ENCODE results near the gene GPR137B.

Gene GPR137B

DNA sequence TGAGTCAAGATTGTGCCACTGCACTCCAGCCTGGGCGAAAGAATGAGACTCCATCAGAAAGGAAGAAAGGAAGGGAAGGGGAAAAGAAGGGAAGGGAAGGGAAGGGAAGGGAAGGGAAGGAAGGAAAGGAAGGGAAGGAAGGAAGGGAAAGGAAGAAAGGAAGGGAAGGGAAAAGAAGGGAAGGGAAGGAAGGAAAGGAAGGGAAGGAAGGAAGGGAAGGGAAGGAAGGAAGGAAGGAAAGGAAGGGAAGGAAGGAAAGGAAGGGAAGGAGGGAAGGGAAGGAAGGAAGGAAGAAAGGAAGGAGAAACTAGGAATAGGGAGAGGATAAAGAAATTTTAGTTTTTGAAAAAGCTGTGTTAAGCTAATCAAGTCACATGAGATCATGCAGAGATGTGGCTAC lies 44.1 kb upstream of the GPR137B start (continued):
- TF ChIP-seq ZNF624 (tag by site-specific recombination; IDR thresholded peaks at IDR 0.05): no peak
- TF ChIP-seq, protein P1, sequence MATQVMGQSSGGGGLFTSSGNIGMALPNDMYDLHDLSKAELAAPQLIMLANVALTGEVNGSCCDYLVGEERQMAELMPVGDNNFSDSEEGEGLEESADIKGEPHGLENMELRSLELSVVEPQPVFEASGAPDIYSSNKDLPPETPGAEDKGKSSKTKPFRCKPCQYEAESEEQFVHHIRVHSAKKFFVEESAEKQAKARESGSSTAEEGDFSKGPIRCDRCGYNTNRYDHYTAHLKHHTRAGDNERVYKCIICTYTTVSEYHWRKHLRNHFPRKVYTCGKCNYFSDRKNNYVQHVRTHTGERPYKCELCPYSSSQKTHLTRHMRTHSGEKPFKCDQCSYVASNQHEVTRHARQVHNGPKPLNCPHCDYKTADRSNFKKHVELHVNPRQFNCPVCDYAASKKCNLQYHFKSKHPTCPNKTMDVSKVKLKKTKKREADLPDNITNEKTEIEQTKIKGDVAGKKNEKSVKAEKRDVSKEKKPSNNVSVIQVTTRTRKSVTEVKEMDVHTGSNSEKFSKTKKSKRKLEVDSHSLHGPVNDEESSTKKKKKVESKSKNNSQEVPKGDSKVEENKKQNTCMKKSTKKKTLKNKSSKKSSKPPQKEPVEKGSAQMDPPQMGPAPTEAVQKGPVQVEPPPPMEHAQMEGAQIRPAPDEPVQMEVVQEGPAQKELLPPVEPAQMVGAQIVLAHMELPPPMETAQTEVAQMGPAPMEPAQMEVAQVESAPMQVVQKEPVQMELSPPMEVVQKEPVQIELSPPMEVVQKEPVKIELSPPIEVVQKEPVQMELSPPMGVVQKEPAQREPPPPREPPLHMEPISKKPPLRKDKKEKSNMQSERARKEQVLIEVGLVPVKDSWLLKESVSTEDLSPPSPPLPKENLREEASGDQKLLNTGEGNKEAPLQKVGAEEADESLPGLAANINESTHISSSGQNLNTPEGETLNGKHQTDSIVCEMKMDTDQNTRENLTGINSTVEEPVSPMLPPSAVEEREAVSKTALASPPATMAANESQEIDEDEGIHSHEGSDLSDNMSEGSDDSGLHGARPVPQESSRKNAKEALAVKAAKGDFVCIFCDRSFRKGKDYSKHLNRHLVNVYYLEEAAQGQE (tag by site-specific recombination; IDR thresholded peaks at IDR 0.05): no peak
- TF ChIP-seq SETDB1 (IDR thresholded peaks at IDR 0.05; ENCODE audit: insufficient read length, low read length): no peak
- no peak for TF ChIP-seq ZNF837 (tag by site-specific recombination; IDR thresholded peaks at IDR 0.05)
- no peak for TF ChIP-seq ZNF701 (tag by site-specific recombination; IDR thresholded peaks at IDR 0.05)
- TF ChIP-seq ATF2 (tag by site-specific recombination; IDR thresholded peaks at IDR 0.05; ENCODE audit: low read depth): no peak
- TF ChIP-seq ZNF366 (tag by site-specific recombination; conservative IDR thresholded peaks at IDR 0.05): peak; percentile 90
- no peak for TF ChIP-seq ZNF341 (tag by site-specific recombination; IDR thresholded peaks at IDR 0.05; ENCODE audit: low read depth)
- 0 out of 2 replicates have a peak, but pooled peaks have one; percentile 61 for TF ChIP-seq ZNF776 (tag by site-specific recombination; IDR thresholded peaks at IDR 0.05; ENCODE audit: borderline replicate concordance)
- TF ChIP-seq ZNF2 (tag by site-specific recombination; IDR thresholded peaks at IDR 0.05): no peak
- TF ChIP-seq KLF16 (tag by site-specific recombination; IDR thresholded peaks at IDR 0.05): no peak
- no peak for TF ChIP-seq RBAK (tag by site-specific recombination; IDR thresholded peaks at IDR 0.05)
- TF ChIP-seq ZNF76 (tag by site-specific recombination; IDR thresholded peaks at IDR 0.05; ENCODE audit: borderline replicate concordance, low read depth): peak; percentile 36; the same call in 1 of the 2 replicates
- TF ChIP-seq, protein P2, sequence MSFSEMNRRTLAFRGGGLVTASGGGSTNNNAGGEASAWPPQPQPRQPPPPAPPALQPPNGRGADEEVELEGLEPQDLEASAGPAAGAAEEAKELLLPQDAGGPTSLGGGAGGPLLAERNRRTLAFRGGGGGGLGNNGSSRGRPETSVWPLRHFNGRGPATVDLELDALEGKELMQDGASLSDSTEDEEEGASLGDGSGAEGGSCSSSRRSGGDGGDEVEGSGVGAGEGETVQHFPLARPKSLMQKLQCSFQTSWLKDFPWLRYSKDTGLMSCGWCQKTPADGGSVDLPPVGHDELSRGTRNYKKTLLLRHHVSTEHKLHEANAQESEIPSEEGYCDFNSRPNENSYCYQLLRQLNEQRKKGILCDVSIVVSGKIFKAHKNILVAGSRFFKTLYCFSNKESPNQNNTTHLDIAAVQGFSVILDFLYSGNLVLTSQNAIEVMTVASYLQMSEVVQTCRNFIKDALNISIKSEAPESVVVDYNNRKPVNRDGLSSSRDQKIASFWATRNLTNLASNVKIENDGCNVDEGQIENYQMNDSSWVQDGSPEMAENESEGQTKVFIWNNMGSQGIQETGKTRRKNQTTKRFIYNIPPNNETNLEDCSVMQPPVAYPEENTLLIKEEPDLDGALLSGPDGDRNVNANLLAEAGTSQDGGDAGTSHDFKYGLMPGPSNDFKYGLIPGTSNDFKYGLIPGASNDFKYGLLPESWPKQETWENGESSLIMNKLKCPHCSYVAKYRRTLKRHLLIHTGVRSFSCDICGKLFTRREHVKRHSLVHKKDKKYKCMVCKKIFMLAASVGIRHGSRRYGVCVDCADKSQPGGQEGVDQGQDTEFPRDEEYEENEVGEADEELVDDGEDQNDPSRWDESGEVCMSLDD (tag by site-specific recombination; IDR thresholded peaks at IDR 0.05): no peak
- TF ChIP-seq ZNF629 (tag by site-specific recombination; IDR thresholded peaks at IDR 0.05): no peak
- no peak for TF ChIP-seq ZNF112 (tag by site-specific recombination; IDR thresholded peaks at IDR 0.05)
- TF ChIP-seq ZEB2 (tag by site-specific recombination; IDR thresholded peaks at IDR 0.05): no peak
- no peak for TF ChIP-seq ZNF155 (tag by site-specific recombination; IDR thresholded peaks at IDR 0.05)
- TF ChIP-seq ZNF274 (IDR thresholded peaks at IDR 0.05; ENCODE audit: low read length): no peak
- TF ChIP-seq ZNF274 (tag by site-specific recombination; IDR thresholded peaks at IDR 0.05; ENCODE audit: borderline replicate concordance): no peak
- TF ChIP-seq, protein P3, sequence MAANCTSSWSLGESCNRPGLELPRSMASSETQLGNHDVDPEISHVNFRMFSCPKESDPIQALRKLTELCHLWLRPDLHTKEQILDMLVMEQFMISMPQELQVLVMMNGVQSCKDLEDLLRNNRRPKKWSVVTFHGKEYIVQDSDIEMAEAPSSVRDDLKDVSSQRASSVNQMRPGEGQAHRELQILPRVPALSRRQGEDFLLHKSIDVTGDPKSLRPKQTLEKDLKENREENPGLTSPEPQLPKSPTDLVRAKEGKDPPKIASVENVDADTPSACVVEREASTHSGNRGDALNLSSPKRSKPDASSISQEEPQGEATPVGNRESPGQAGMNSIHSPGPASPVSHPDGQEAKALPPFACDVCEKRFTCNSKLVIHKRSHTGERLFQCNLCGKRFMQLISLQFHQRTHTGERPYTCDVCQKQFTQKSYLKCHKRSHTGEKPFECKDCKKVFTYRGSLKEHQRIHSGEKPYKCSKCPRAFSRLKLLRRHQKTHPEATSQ (tag by site-specific recombination; IDR thresholded peaks at IDR 0.05): no peak
- no peak for TF ChIP-seq ZNF529 (tag by site-specific recombination; IDR thresholded peaks at IDR 0.05; ENCODE audit: insufficient replicate concordance)
- TF ChIP-seq, protein P4, sequence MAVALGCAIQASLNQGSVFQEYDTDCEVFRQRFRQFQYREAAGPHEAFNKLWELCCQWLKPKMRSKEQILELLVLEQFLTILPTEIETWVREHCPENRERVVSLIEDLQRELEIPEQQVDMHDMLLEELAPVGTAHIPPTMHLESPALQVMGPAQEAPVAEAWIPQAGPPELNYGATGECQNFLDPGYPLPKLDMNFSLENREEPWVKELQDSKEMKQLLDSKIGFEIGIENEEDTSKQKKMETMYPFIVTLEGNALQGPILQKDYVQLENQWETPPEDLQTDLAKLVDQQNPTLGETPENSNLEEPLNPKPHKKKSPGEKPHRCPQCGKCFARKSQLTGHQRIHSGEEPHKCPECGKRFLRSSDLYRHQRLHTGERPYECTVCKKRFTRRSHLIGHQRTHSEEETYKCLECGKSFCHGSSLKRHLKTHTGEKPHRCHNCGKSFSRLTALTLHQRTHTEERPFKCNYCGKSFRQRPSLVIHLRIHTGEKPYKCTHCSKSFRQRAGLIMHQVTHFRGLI (tag by site-specific recombination; IDR thresholded peaks at IDR 0.05): no peak
- TF ChIP-seq, protein P5, sequence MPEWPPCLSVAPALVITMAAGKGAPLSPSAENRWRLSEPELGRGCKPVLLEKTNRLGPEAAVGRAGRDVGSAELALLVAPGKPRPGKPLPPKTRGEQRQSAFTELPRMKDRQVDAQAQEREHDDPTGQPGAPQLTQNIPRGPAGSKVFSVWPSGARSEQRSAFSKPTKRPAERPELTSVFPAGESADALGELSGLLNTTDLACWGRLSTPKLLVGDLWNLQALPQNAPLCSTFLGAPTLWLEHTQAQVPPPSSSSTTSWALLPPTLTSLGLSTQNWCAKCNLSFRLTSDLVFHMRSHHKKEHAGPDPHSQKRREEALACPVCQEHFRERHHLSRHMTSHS (tag by site-specific recombination; IDR thresholded peaks at IDR 0.05): no peak
- TF ChIP-seq YY1 (tag by site-specific recombination; IDR thresholded peaks at IDR 0.05): no peak
- peak; percentile 66; the same call in 1 of the 2 replicates for TF ChIP-seq ZSCAN18 (tag by site-specific recombination; IDR thresholded peaks at IDR 0.05)
- no peak for TF ChIP-seq ZNF24 (tag by site-specific recombination; IDR thresholded peaks at IDR 0.05)
